Non-pigmented ciliary epithelial cell (primary cell): ENCODE data around the gene PLEKHM3.

Source experiments
- DNase-seq: peaks from one replicate; pipeline ENCODE4 v3.0.0-alpha.2; 2010; ENCODE audit warnings: low read depth

The PLEKHM3 gene

DNA sequence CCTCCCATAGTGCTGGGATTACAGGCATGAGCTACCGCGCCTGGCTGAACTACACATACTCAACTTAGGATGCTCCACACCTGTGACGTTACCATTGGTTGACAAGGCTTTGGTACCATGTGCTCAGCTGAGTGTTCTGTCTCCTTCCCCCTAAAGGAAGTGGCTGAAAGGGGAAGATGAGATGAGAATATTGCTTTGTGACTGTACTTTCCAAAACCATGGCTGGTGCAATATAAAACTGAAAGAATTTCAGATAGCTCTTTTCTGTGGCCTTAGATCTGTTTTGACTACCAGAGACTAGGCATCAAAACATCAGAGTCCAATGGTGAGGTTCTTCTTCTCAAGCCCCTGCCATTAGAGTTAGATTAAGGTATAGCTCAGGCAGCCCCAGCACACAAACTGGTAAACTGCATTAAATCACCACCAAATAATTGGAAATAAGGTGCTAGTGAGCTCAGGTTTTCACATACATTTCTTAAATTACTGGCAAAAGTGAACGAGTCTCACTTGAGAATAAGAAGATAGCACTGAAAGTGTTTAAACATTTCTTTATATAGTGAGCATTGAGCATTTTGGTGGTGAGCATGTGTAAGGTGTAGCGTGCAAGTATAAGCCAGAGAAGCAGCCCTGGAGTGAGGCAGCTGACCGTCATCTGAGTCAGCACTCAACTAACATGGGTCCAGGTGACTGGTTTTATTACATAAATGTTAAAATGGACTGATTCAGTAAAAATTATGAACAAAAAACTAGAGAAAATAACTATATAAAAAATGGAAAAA lies 142.1 kb downstream of the PLEKHM3 start:
- no peak for DNase-seq

DNA sequence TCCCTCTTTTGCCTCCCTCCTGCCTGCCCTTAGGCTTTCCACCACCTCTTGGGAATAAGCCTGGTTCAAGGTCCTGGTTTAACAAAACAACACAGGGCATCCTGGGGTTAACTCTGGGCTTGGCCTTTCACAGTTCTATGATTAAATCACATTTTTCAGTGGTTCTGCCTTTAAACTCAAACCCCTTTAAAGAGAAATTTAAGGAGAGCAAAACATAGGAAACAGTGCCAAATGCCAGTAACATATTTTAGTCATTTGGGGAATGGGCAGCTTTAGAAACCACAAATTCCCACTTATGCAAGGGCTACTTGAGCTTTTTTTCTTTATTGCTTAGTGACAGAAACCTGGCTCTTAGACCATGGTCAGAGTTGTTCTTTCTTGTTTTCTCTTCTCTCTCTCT lies 143.4 kb downstream of the PLEKHM3 start:
- DNase-seq = no peak

DNA sequence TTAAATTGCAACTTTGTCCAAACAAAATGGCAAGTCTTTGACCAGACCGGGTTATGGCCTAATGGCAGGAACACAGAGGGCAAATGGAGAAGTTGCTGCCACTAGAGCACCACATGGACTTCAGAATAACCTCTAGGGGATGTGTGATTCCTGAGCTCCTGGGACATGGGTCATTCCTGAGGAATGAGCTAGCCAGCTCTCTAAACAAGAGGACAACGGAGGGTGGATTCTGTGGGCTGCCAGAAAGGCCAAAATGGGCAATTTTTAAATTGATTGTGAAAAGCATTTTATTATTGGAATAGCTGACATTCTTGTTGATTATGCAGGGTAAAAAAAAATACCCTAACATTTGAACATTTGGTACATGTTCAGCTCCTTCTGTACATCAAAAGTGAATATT lies 145.8 kb downstream of the PLEKHM3 start:
- DNase-seq = no peak

DNA sequence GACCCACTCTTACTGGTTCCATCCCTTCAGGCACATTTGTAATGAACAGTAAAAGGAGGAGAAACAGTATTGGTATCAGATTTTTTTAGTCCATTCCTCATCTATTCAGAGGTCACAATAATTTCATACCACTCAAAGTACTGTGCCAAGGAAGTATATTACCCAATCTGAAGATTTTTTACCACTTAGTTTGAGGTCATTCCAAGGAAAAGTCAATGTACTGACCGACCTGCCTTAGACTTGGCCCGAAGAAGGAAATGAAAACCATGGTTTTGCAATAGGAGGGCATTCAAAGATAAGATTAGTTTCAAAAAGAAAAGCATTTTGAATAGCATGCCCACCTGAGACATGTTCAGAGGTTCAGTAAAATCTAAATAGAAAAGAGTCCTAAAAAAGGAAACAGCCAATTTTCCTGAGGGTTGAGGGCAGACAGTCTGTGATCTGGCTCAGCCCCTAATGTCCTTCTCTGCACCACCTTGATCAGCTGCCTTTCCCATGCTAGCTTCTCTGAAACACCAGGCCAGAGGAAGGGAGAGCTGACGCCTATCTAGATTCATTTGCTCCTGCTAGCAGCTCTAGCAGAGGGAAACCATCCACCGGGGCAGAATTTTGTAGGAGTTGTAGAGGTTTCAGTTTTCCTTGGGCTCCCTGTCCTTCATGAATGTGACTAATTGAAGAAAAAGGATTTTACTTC lies 148.3 kb downstream of the PLEKHM3 start:
- DNase-seq = no peak

DNA sequence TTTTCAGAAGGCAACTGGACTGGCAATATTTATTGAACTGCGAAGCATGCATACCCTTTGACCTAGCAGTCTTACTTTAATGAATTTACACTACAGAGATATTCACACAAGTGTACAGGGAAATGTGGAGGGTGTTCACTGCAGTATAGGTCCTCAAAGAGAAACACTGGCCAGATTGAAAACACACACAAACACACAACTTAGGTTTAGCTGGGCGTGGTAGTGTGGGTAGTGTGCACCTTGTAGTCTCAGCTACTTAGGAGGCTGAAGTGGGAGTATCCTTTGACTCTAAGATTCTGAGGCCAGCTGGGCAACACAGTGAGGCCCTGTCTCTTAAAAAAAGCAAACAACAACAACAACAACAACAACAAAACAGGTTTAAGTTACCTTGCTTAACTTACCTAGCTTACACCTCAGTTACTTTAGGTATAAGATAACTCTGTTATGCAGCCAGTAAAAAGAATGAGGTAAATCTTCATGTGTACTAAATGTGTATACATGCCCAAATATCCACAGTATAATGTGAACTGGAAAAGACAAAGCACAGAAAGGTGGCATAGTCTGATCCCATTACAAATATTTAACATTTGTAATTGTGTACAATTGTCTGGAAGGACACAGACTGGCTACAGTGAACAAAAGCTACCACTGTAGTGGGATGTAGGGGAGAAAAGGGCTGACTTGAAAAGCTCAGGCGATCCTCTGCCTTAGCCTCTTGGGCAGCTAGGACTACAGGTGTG lies 149.7 kb downstream of the PLEKHM3 start:
- DNase-seq = no peak

DNA sequence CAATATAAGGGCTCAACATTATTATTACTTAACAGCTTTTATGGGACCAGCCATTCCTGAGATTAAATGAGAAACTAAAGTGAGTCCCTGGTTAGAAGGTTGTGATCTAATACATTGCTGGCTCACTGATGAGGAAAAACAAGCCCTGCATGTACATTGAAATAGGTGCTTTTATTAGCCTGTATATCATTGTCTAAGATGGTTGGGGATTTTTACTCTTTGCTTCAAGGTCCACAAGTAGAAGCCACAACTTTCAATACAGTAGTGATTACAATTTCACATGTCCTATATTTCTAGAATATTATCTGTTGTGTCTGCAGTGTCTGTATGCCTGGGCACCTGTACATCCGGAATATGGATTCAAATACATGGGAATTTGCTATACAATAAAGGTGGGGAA lies 151.5 kb downstream of the PLEKHM3 start:
- no peak for DNase-seq

DNA sequence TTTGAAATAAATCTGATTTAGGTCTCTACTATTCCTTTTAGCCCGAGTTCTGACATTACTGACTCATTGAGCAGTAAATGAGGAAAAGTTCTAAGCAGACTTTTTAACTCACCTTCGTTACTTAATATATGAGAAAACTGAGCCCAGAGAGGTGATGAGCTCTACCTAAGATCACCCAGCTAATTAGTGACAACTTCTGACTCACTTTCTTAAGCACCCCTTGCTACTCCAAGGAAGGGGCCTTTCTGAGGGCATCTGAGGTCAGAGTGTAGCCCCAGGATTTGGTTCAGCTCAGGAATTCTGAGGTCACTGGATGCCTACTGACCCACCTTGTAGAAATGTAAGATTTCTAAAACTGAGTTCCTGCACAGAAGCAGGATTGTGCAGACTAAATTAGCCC lies 153.4 kb downstream of the PLEKHM3 start:
- no peak for DNase-seq

DNA sequence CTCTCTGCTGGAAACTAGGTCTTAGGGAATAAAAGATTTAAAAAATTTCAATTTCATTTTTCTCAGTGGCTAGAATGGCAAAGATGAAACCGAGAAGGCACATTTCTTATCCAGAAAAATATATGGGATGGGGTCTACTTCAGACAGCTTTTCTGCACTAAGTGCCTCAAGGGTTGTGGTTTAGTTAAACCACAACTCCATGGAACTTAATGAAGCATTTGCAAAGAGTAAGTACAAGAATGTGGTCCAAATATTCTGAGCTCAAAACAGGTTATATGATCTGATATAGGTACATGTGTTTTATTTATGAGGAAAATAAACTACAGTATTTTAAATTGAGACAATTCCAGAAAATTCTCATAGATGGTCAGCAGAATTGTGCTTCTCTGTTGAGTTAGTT lies 153.8 kb downstream of the PLEKHM3 start:
- DNase-seq = no peak

DNA sequence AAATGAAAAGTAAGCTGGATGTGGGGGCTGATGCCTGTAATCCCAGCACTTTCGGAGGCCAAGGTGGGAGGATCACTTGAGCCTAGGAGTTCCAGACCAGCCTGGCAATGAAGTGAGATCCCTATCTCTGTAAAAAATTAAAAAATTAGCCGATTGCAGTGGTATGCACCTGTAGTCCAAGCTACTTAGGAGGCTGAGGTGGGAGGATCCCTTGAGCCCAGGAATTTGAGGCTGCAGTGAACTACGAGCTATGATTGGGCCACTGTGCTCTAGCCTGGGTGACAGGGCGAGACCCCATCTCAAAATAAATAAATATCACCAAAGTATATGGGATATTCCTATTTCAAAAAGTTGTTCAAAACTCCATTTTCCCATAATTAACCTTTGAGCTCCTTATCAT lies 154.5 kb downstream of the PLEKHM3 start:
- DNase-seq = no peak

DNA sequence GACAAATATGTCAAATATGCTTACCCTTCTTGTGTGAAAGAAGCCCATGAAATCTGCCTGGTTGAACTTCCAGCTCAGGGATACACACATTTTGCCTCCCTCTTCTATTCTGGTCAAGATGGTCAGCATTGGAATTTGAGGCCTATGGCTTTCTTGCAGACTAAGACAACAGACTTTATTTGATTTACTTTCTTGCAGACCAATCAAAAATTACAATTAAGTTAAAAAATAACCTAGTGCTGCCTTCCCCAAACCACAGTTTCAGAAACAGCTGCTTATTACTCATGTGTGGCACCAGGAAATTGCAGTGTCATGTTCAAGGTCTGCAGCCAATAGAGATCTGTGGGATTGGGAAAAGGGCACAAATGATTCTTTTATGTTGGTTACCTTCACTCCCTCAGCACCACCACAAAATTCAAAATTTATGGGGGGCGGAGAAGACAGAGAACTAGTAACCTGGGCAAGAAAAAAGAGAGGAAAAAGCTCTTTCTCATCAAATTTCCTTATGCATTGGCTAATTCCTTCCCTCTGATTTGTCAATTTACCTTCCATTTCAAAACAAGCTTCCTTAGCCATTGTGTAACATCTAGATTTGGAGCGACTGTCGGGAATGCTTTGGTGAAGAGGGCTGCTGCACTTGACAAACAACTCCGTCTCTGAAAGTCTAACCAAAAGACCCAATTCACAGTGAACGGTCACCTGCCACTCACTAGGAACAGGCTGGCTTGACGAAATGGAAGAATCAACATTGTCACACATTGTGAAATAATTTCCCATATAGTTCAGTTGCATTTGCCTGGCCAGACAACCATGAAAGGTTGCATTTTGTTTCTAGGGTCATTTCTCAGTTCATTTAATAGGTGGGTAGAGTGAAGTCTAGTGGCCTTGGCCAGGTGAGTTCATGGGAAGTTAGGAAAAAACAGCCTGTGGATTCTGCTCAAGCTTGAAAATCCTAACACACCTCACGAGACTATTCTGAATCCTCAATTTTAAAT lies 155.2 kb downstream of the PLEKHM3 start:
- peak; percentile 52 for DNase-seq

DNA sequence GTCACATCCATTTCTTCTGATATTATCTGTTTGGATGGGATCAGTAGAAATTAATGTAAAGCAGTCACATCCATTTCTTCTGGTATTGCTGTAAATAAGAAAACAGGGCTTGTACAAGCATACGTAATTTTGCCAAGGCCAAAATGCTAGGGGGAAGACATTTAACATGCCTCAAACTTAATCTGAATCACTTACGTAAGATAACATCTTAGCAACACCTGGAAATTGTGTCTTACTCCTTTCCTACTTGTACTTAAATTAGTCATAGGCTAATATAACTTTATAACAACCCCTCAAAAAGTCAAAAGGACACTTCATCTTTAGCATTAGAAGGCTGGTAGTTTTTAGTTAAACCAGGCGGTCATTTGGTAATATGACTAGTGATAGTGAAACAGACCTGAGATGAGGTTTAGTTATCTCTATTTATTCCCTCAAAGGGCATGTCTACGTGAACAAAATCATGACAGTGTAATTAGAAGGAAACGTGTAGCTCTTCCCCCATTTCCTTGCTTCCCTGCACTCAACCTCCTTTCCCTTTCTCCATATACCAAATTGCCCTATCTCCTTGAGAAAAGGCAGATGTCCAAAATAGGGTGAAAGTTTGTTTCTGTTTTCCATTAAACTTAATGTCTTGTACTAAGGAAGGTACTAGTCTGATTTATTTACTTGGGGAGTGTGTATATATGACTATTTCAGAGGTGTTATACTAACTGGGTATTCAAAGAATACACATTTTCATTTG lies 156.3 kb downstream of the PLEKHM3 start:
- DNase-seq = no peak

DNA sequence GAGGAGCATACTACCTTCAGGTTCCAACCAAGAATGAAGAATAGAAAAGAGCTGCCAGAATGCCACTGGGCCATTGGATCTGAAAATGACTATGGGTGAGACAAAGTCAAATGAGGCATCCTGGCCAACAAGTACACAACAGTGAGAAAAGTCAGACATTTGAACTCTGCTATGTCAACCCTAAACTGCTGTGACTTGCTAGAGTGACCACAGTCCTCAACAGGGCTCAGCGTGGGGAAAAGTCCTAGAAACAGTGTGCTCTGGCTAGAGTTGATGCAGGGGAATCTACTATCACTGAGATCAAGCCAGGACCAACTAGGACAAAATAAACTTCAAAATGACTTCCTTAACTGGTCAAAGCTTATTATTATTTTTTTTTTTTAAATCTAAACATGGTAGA lies 157.4 kb downstream of the PLEKHM3 start:
- DNase-seq = no peak

DNA sequence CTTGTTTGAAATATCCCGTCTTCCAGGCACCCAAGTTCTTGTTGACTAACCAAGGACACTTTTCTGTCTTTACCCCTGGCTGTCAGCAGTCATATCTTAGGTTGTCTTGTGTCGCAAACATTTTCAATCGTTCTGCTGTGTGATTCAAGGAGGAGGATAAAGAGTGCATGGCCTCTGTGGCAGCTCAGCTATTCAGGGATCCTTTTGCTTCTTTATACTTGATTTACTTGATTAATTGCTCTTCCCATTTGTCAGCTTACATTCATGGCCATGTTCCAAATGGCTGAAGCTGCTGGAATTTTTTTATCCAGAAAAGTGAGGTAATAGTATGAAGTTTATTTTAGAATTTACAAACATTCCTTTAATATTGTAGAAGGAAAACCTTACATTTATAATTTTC lies 158.3 kb downstream of the PLEKHM3 start:
- DNase-seq = no peak

DNA sequence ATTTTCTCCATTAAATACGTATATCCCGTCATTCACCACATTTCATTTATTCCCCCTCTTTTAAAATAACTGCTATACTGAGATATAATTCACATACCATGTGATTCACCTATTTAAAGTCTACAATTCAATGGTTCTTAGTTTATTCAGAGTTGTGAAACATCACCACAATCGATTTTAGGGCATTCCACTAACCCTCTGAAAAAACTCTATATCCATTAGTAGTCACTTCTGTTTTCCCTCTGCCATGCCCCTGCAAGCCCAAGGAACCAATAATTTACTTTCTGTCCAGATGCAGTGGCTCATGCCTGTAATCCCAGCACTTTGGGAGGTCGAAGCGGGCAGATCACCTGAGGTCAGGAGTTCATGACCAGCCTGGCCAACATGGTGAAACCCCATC lies 160.1 kb downstream of the PLEKHM3 start:
- no peak for DNase-seq

DNA sequence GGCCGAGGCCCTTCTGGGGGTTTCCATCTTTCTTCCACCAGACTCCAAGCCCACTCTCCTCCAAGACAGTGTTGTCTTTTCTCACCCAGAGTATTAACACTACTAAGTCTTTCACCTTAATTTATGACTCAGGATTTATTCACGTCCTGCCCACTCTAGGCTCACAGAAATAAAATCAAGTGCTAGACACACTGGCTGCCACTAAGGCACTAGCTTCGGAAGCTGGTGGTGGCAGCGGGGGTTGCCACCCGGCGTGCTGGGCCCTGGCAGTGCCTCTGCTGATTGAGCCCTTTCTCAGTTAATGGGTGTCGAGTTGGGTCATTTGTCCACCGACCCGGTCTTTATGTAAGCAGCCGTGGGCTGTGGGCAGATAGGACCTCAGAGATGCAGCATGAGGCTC lies 162.0 kb downstream of the PLEKHM3 start:
- no peak for DNase-seq

DNA sequence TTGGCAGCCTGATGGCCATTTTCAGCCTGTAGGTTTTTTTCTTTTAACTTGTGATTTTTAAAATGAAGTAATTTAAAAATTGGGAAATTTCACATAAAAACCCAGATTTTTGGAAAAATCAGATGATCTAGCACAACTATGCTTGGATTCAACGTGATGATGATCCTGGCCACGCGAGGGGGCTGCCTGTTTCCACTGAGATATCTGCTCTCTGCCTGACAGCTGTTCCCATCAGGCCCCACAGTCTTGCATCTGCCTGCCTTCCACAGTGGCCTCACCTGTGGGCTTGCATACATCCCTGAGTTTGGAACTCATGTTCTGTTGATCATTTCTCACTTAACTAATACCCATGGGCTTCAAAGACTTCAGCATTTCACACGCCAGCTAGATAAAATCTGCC lies 163.5 kb downstream of the PLEKHM3 start:
- DNase-seq = no peak

DNA sequence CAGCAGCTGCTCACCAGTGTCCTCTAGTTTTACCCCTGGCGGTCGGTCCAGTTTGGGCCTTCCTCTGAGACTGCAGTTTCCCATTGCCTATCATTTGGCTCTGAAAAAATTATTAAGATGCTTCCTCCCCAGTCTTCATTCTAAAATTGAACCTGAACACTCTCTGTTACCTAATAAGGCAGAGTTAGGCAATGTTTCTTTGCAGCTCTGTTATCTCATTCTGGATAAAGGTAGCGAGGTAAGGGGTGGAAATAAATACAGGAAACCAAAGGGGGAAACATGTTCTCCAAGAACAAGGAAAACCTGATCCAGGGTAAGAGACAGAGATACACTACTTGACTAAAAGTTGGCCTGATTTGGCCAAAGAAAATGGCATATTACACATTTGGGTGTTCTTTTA lies 164.6 kb downstream of the PLEKHM3 start:
- no peak for DNase-seq

DNA sequence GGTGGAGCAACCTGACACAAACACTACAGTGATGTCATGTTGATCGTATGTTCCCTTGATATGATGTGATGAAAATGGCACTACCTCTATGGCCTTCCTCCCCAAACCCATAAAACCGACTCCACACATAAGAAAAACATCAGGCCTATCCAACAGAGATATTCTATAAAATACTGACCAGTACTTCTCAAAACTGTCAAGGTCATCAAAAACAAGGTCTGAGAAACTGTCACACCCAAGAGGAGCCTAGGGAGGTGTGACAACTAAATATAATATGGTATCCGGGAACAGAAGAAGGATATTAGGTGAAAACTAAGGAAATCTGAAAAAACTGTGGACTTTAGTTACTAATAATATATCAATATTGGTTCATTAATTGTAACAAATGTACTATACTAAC lies 169.7 kb downstream of the PLEKHM3 start:
- no peak for DNase-seq

DNA sequence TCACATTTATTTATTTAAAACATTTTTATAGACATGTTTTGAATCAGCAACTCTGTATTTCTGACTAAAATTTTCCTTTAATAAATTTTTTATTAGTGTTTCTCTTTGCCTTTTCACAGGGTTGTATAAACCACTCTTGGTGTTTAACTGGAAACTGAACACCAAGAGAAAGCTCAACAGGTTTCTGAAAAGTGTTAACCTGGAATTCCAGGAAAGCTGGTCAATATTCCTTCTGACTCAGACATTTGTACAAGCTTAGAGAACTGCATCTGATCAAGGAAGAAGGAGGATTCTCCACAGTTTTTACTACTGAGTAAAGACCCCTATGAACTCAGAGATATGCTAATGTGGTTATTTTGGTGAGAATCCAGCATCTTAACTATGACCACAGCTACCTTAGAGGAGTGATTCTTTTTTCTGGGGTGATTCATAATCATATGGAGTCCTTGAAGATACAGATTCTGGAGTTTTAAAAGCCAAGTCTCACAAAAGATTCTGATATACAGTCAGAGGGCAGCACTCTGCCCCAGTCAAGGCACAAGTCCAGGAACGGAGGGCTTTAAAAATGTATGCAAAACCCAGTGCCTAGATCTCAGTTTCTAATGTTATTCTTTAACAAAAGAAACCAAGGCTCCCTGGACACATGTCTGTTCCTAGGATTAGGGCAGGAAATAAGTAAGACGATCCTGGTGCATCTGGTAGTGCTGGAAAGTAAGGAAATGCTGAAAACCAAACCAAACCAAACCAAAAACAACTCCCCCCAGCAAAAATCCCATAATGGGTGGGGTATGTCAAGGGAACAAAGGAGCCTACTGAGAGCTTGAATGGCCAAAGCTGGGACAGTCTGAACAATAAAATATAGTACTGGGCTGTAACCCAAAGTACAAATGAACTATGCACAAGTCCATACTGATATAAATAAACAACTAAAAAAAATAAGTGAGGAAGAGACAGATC lies 170.6 kb downstream of the PLEKHM3 start:
- peak; percentile 56 for DNase-seq

DNA sequence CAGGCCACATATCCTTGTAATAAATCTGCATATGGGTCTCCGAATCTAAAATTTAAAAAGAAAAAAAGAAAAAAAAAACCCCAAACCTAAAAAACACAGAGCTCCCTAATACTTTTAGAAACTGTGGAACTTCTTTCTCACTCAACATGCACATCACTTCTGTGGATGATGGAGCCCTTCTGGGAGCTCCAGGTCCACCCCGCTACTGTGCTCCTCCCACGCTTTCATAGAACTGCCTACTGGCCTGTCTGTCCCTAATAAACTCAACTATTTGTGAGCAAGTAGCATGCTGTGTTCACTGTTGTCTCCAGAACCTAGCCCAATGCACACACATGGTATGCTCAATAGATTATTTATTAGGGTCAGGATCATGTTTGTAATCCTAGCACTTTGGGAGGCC lies 172.5 kb downstream of the PLEKHM3 start:
- no peak for DNase-seq
